ENCODE measurements around the gene TOPORS.
"Not testable (repeated sequence)": the region's sequence is repeated elsewhere in the genome, so short reads cannot be mapped to it uniquely, and the experiment has no call there.

The TOPORS gene

GRCh38 chr9:32558408-32558934 is 6.1 kb upstream of the TOPORS start:
- no peak for DNase-seq

- DNase-seq: no peak
Observed at GRCh38 chr9:32554591-32554990, 2.2 kb upstream of the TOPORS start.

- no peak for DNase-seq
Observed at GRCh38 chr9:32554107-32554506, 1.7 kb upstream of the TOPORS start.

- DNase-seq: no peak
Observed at GRCh38 chr9:32551276-32552051, 922 bp downstream of the TOPORS start.

- DNase-seq: peak; percentile 14
Observed at GRCh38 chr9:32550562-32551275, 1.7 kb downstream of the TOPORS start.

- DNase-seq: no peak
Observed at GRCh38 chr9:32550150-32550561, 2.2 kb downstream of the TOPORS start.

GRCh38 chr9:32548213-32548612 is 4.2 kb downstream of the TOPORS start:
- not testable (repeated sequence) for DNase-seq

- DNase-seq: no peak
Observed at GRCh38 chr9:32545884-32546283, 6.5 kb downstream of the TOPORS start.

- no peak for DNase-seq
Observed at GRCh38 chr9:32543047-32543446, 9.3 kb downstream of the TOPORS start.

GRCh38 chr9:32533816-32534215 is 18.6 kb downstream of the TOPORS start:
- DNase-seq: no peak

- DNase-seq: no peak
Observed at GRCh38 chr9:32533336-32533735, 19.1 kb downstream of the TOPORS start.

- DNase-seq: no peak
Observed at GRCh38 chr9:32526707-32527048, 25.7 kb downstream of the TOPORS start.

GRCh38 chr9:32526041-32526706 is 26.2 kb downstream of the TOPORS start, which contains the start of gene RIGI:
Gene RIGI, minus strand, starts transcription at chr9:32526196. Its CDS starts 30 bp downstream, at chr9:32526166.
- DNase-seq: peak; percentile 32

GRCh38 chr9:32525709-32526030 is 26.7 kb downstream of the TOPORS start:
- no peak for DNase-seq

GRCh38 chr9:32524892-32525708 is 27.3 kb downstream of the TOPORS start:
- DNase-seq: no peak

- DNase-seq: not testable (repeated sequence)
Observed at GRCh38 chr9:32524558-32524891, 27.9 kb downstream of the TOPORS start.

GRCh38 chr9:32523910-32524309 is 28.5 kb downstream of the TOPORS start:
- DNase-seq: no peak

- no peak for DNase-seq
Observed at GRCh38 chr9:32518276-32518675, 34.1 kb downstream of the TOPORS start.

GRCh38 chr9:32516241-32516640 is 36.1 kb downstream of the TOPORS start:
- no peak for DNase-seq

GRCh38 chr9:32508728-32509127 is 43.7 kb downstream of the TOPORS start:
- no peak for DNase-seq

GRCh38 chr9:32503008-32503407 is 49.4 kb downstream of the TOPORS start:
- DNase-seq: no peak

GRCh38 chr9:32502464-32502863 is 49.9 kb downstream of the TOPORS start:
- no peak for DNase-seq

- DNase-seq: no peak
Observed at GRCh38 chr9:32501868-32502267, 50.5 kb downstream of the TOPORS start.
